ENCODE results near the gene DDX11. TPM values are rescaled to one million over a fixed set of nuclear protein-coding genes. Genes with fewer than 3 reads are reported as not detected.

DDX11 gene
- 22.8 and 25.7 TPM in 2 replicates for total RNA-seq

GRCh38 chr12:31073527-31074332 is at the start of gene DDX11:
DDX11 (plus strand) TSS chr12:31073860; CDS start chr12:31078394, 4,534 bp downstream.

Other genes starting within 250 kb of the DDX11 start
- gene TSPAN11, start 147.1 kb upstream of the DDX11 start, total RNA-seq: 0.14 TPM in 1 of 2 replicates, not detected in the other